Progenitor cell of endocrine pancreas (in vitro differentiated cells): ENCODE measurements around the gene CERK. TPM values are rescaled to one million over a fixed set of nuclear protein-coding genes. Genes with fewer than 3 reads are reported as not detected.

Experiments
- DNase-seq: peaks from one replicate; pipeline ENCODE4 v3.0.0; 2021; ENCODE audit warnings: low spot score; ENCODE audit not compliant: unreplicated experiment
- H3K27ac Mint-ChIP-seq: 2 replicates; pipeline ENCODE4 v1.8.0; 2021; ENCODE audit warnings: mild to moderate bottlenecking, moderate library complexity, mixed read lengths
- H3K27me3 Mint-ChIP-seq: 2 replicates; pipeline ENCODE4 v1.8.0; 2021; ENCODE audit warnings: mixed read lengths
- H3K36me3 Mint-ChIP-seq: 2 replicates; pipeline ENCODE4 v1.8.0; 2022; ENCODE audit warnings: mixed read lengths; ENCODE audit not compliant: insufficient read depth
- H3K4me1 Mint-ChIP-seq: 2 replicates; pipeline ENCODE4 v1.8.0; 2021; ENCODE audit warnings: low read depth, mixed read lengths
- H3K4me3 Mint-ChIP-seq: 2 replicates; pipeline ENCODE4 v1.8.0; 2021; ENCODE audit warnings: low read depth, mild to moderate bottlenecking, moderate library complexity, mixed read lengths
- H3K9me3 Mint-ChIP-seq: 2 replicates; pipeline ENCODE4 v1.8.0; 2021; ENCODE audit warnings: low read depth, mixed read lengths
- CTCF ChIP-seq: fragments of 200-600 bp; sonication (generic); IDR thresholded peaks from one replicate; pipeline ENCODE4 v1.5.0; 2021; ENCODE audit warnings: antibody characterized with exemption, mild to moderate bottlenecking; ENCODE audit not compliant: unreplicated experiment
- total RNA-seq: library from RNA; stranded (reverse); gene quantifications from 2 replicates; pipeline ENCODE4 v1.2.1, GENCODE V29; 2021

Gene CERK
- total RNA-seq, 1 donor from 2014 or later = 62.0 TPM

- no peaks in the 10 kb centered on the region for H3K27me3 Mint-ChIP-seq
- no peaks in the 10 kb centered on the region for H3K4me1 Mint-ChIP-seq
- H3K27ac Mint-ChIP-seq = no peak overlapping the region
- no peaks in the 10 kb centered on the region for H3K9me3 Mint-ChIP-seq
- peaks cover 1% of the 10 kb centered on the region for H3K36me3 Mint-ChIP-seq
- no peak overlapping the region for H3K4me3 Mint-ChIP-seq
- DNase-seq = no peak
- no peak for TF ChIP-seq CTCF
These were observed 61.2 kb downstream of the CERK start for GRCh38 chr22:46676881-46677280.

GRCh38 chr22:46676479-46676878 lies 61.6 kb downstream of the CERK start:
- no peaks in the 10 kb centered on the region for H3K27me3 Mint-ChIP-seq
- DNase-seq = no peak
- H3K36me3 Mint-ChIP-seq = peaks cover 1% of the 10 kb centered on the region
- H3K4me1 Mint-ChIP-seq = no peaks in the 10 kb centered on the region
- no peaks in the 10 kb centered on the region for H3K9me3 Mint-ChIP-seq
- H3K27ac Mint-ChIP-seq = no peak overlapping the region
- TF ChIP-seq CTCF = no peak
- no peak overlapping the region for H3K4me3 Mint-ChIP-seq

GRCh38 chr22:46675938-46676337 lies 62.1 kb downstream of the CERK start:
- H3K27ac Mint-ChIP-seq = no peak overlapping the region
- peaks cover 1% of the 10 kb centered on the region for H3K36me3 Mint-ChIP-seq
- TF ChIP-seq CTCF = no peak

GRCh38 chr22:46675479-46675878 lies 62.6 kb downstream of the CERK start:
- H3K36me3 Mint-ChIP-seq = peaks cover 1% of the 10 kb centered on the region
- no peak overlapping the region for H3K27ac Mint-ChIP-seq
- H3K27me3 Mint-ChIP-seq = no peaks in the 10 kb centered on the region
- no peak overlapping the region for H3K4me3 Mint-ChIP-seq
- DNase-seq = no peak
- no peaks in the 10 kb centered on the region for H3K4me1 Mint-ChIP-seq
- no peak for TF ChIP-seq CTCF
- no peaks in the 10 kb centered on the region for H3K9me3 Mint-ChIP-seq

More at GRCh38 chr22:46675938-46676337, 62.1 kb downstream of the CERK start:
- DNase-seq = no peak
- Mint-ChIP-seq H3K9me3 (no peaks in the 10 kb centered on the region), H3K27me3 (no peaks in the 10 kb centered on the region), H3K4me1 (no peaks in the 10 kb centered on the region), H3K4me3 (no peak overlapping the region)

GRCh38 chr22:46674906-46675305 lies 63.1 kb downstream of the CERK start:
- peaks cover 1% of the 10 kb centered on the region for H3K36me3 Mint-ChIP-seq
- H3K4me3 Mint-ChIP-seq = no peak overlapping the region
- DNase-seq = no peak
- H3K9me3 Mint-ChIP-seq = no peaks in the 10 kb centered on the region
- TF ChIP-seq CTCF = no peak
- no peak overlapping the region for H3K27ac Mint-ChIP-seq
- no peaks in the 10 kb centered on the region for H3K27me3 Mint-ChIP-seq
- no peaks in the 10 kb centered on the region for H3K4me1 Mint-ChIP-seq
